ENCODE results near the gene WWOX.
A peak's percentile ranks its signal among the peaks of the same experiment; 100 is the strongest.

WWOX gene

DNA sequence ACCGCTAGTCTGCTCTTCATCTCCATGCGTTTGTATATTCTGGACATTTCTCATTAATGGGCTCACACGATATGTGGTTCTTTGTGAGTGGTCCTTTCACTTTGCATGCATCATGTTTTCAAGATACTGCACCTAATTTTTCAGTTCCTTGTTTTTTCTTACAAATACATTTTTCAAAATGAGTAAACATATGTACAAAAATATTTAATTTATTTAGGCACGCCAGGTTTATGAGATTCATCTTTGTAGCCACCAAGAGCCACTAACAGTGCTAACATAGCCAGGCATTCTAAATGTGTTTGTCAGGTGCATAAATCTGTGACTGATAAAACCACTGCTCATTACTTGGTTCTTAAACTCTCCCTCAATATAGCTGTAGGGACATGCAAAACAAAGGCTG, 375.3 kb downstream of the WWOX start:
- Histone ChIP-seq H3K4me1 (ENCODE audit: low read length) (no peaks in the 10 kb centered on the region), H3F3A (ENCODE audit: insufficient read depth, low read length) (no peaks in the 10 kb centered on the region), H3K9me2 (replicated peaks; ENCODE audit: insufficient read depth, low read length) (no peaks in the 10 kb centered on the region), H3K27ac (ENCODE audit: low read length) (no peak overlapping the region), H4K20me1 (ENCODE audit: insufficient read depth, low read length) (no peaks in the 10 kb centered on the region), H2AFZ (ENCODE audit: low read length) (no peak overlapping the region), H3K79me2 (ENCODE audit: low read length) (no peaks in the 10 kb centered on the region), H3K9ac (ENCODE audit: low read length) (no peak overlapping the region), H3K9me3 (replicated peaks; ENCODE audit: insufficient read depth, low read length) (no peaks in the 10 kb centered on the region), H3K4me3 (ENCODE audit: low read length) (no peak overlapping the region), H3K36me3 (replicated peaks; ENCODE audit: insufficient read depth, low read length) (no peaks in the 10 kb centered on the region), H3K4me2 (ENCODE audit: low read depth, low read length) (no peak overlapping the region), H3K27me3 (replicated peaks; ENCODE audit: insufficient read depth, low read length) (no peaks in the 10 kb centered on the region)
- no peak for DNase-seq
- no peak for TF ChIP-seq CTCF (IDR thresholded peaks at IDR 0.05; ENCODE audit: low read length)
- no peak for TF ChIP-seq EZH2 (optimal IDR thresholded peaks at IDR 0.05; ENCODE audit: low read depth, low read length)
- no peak for TF ChIP-seq EZH2phosphoT487 (IDR thresholded peaks at IDR 0.05; ENCODE audit: low read length)

DNA sequence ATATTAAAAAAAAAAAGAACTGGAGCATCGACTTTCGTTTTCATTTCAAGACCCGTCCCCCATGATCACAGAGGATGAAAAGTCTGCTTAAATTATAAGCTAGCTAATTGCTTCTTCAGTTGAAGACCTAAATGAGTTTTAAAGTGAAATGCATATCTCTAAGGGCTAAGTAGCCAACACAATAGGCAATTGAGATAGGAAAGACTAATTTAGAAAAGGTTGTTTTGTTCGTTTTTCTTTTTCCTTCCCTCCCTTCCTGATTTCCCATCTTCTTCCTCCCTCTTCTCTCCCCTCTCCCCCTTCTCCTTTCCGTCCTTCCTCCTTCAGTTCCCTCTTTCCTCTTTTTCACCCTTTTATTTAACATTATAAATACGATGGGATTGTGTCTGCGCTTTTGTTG, 377.2 kb downstream of the WWOX start:
- Histone ChIP-seq H3K9me3 (replicated peaks; ENCODE audit: insufficient read depth, low read length) (no peaks in the 10 kb centered on the region), H3K9me2 (replicated peaks; ENCODE audit: insufficient read depth, low read length) (no peaks in the 10 kb centered on the region), H3K4me1 (ENCODE audit: low read length) (no peaks in the 10 kb centered on the region), H3F3A (ENCODE audit: insufficient read depth, low read length) (no peaks in the 10 kb centered on the region), H3K9ac (ENCODE audit: low read length) (no peak overlapping the region), H3K27me3 (replicated peaks; ENCODE audit: insufficient read depth, low read length) (no peaks in the 10 kb centered on the region), H3K27ac (ENCODE audit: low read length) (no peak overlapping the region), H4K20me1 (ENCODE audit: insufficient read depth, low read length) (no peaks in the 10 kb centered on the region), H2AFZ (ENCODE audit: low read length) (no peak overlapping the region), H3K4me2 (ENCODE audit: low read depth, low read length) (no peak overlapping the region), H3K4me3 (ENCODE audit: low read length) (no peak overlapping the region), H3K79me2 (ENCODE audit: low read length) (no peaks in the 10 kb centered on the region), H3K36me3 (replicated peaks; ENCODE audit: insufficient read depth, low read length) (no peaks in the 10 kb centered on the region)
- TF ChIP-seq EZH2phosphoT487 (IDR thresholded peaks at IDR 0.05; ENCODE audit: low read length) (no peak), CTCF (IDR thresholded peaks at IDR 0.05; ENCODE audit: low read length) (no peak), EZH2 (optimal IDR thresholded peaks at IDR 0.05; ENCODE audit: low read depth, low read length) (no peak)
- no peak for DNase-seq

GRCh38 chr16:78478267-78478861, 378.9 kb downstream of the WWOX start:
- Histone ChIP-seq H3K4me2 (ENCODE audit: low read depth, low read length) (no peak overlapping the region), H3F3A (ENCODE audit: insufficient read depth, low read length) (no peaks in the 10 kb centered on the region), H4K20me1 (ENCODE audit: insufficient read depth, low read length) (no peaks in the 10 kb centered on the region), H3K36me3 (replicated peaks; ENCODE audit: insufficient read depth, low read length) (no peaks in the 10 kb centered on the region), H3K79me2 (ENCODE audit: low read length) (no peaks in the 10 kb centered on the region), H3K27me3 (replicated peaks; ENCODE audit: insufficient read depth, low read length) (no peaks in the 10 kb centered on the region), H3K9ac (ENCODE audit: low read length) (no peak overlapping the region), H3K9me2 (replicated peaks; ENCODE audit: insufficient read depth, low read length) (no peaks in the 10 kb centered on the region), H2AFZ (ENCODE audit: low read length) (no peak overlapping the region), H3K4me3 (ENCODE audit: low read length) (no peak overlapping the region), H3K27ac (ENCODE audit: low read length) (no peak overlapping the region), H3K4me1 (ENCODE audit: low read length) (no peaks in the 10 kb centered on the region), H3K9me3 (replicated peaks; ENCODE audit: insufficient read depth, low read length) (no peaks in the 10 kb centered on the region)
- TF ChIP-seq CTCF (IDR thresholded peaks at IDR 0.05; ENCODE audit: low read length): peak; percentile 34
- TF ChIP-seq EZH2phosphoT487 (IDR thresholded peaks at IDR 0.05; ENCODE audit: low read length): no peak
- peak; percentile 22 for DNase-seq

Data from MM.1S (cell line).